GM18861 (cell line): ENCODE data around the gene KRT37.

ENCODE experiments used
- ATAC-seq: cut with Tn5 transposase; IDR thresholded peaks from one replicate; pipeline ENCODE4 v1.9.1; 2021; ENCODE audit not compliant: unreplicated experiment

Gene KRT37

GRCh38 chr17:41377546-41377945, 46.8 kb downstream of the KRT37 start:
- ATAC-seq = no peak
